A172 (cell line): ENCODE data around the gene MRPL53. TPM values are rescaled to one million over a fixed set of nuclear protein-coding genes. Genes with fewer than 3 reads are reported as not detected.

ENCODE experiments used
- DNase-seq: peaks from one replicate; pipeline ENCODE4 v3.0.0-alpha.2; 2015; ENCODE audit warnings: low spot score
- total RNA-seq: library from RNA; depleted of rRNA; stranded (reverse); fragments of >200 nt; shearing (Covaris generic); gene quantifications from 2 replicates; pipeline ENCODE4 v1.2.3, GENCODE V29; 2014; rRNA removed

Gene MRPL53
- total RNA-seq, 1 experiment from 2014 or later, result 30.2 TPM

GRCh38 chr2:74429487-74430451 lies 42.7 kb downstream of the MRPL53 start:
- no peak for DNase-seq

DNA sequence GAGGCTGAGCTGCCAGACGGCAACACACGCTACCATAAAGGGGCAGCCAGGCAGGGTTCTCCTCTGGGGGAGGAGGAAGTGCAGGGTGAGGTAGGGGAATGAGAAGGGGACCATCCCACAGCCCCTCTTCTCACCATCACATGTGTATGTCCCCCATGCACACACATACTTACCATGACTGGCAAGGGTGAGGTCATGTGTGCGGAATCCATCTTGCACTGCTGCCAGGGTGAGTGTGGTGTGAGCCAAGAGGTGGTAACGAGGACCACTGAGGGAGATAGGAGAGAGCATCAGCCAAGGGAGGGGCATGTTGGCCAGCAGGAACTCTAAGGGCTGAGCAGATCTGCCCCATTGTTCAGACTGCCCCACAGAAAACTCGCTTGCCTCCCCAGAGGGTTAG lies 43.8 kb downstream of the MRPL53 start:
- DNase-seq, result no peak

GRCh38 chr2:74427551-74427950 lies 44.9 kb downstream of the MRPL53 start:
- no peak for DNase-seq

DNA sequence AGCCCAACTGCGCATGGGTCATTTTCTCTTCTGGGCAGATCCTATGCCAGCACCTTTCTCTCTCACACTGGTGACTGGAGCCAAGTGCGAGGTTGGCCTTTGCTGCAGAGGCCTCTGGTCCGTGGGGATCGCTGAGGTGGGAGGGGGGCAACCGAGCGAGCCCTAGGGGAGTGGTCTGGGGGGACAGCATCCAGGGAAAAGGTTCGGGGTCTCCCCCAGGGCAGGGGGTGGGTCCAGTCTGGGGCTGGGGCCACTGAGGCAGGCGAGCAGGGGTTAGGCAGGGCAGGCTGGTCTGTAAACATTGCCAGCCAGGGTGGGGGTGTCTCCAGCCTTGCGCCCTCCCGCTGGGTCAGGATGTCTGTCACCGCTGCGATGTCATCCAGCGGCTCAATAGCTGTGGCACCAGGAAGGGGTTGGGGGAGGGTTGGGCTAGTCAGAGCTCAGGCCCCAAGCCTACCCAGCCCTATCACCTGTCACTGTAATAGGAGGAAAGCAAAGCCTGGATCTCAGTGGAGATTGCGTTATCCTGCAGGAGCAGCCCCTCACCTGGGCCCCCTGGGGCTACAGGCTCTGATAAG lies 46.2 kb downstream of the MRPL53 start:
- DNase-seq, result no peak

GRCh38 chr2:74425523-74425922 lies 47.0 kb downstream of the MRPL53 start:
- peak; percentile 65 for DNase-seq

DNA sequence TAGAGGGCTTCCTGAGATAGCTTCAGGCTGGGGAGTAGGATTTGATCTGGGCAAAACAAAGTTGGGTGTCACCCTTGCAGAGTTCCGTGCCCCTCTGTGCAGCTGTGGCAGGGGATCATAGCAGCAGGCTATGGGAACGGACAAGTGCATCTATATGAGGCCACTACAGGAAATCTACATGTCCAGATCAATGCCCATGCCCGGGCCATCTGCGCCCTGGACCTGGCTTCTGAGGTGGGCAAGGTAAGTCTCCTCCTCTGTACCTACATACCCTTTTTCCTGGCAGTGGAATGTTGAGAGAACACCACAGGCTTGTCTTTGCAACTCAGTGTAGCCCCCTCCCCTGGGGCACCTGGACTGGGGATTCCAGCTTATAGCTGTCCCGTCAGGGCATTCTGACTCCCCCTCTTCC lies 47.5 kb downstream of the MRPL53 start:
- no peak for DNase-seq

- DNase-seq, result no peak
Observed at GRCh38 chr2:74424139-74424992, 48.1 kb downstream of the MRPL53 start.

- no peak for DNase-seq
Observed at GRCh38 chr2:74423231-74424095, 49.0 kb downstream of the MRPL53 start.

Other genes with a start within 250 kb of the MRPL53 start
- 0.07 TPM in 1 of 2 replicates, not detected in the other for gene SLC4A5, start 129.3 kb downstream of the MRPL53 start, total RNA-seq
- 105 and 123 TPM in 2 replicates for gene DCTN1, start 92.4 kb downstream of the MRPL53 start, total RNA-seq
- 2.3 and 3.5 TPM in 2 replicates for gene C2orf81, start 51.1 kb downstream of the MRPL53 start, total RNA-seq
- 72.9 and 84.5 TPM in 2 replicates for gene WDR54, start 51.0 kb downstream of the MRPL53 start, total RNA-seq
- gene RTKN, start 30.7 kb downstream of the MRPL53 start, total RNA-seq, result 23.1 and 33.3 TPM in 2 replicates
- 5.9 and 7.9 TPM in 2 replicates for gene INO80B, start 17.6 kb downstream of the MRPL53 start, total RNA-seq
- gene WBP1, start 14.2 kb downstream of the MRPL53 start, total RNA-seq, result 49.0 and 52.3 TPM in 2 replicates
- gene MOGS, start 7.3 kb downstream of the MRPL53 start, total RNA-seq, result 66.6 and 71.4 TPM in 2 replicates
- 11.7 and 12.5 TPM in 2 replicates for gene CCDC142, start 10.3 kb upstream of the MRPL53 start, total RNA-seq
- 14.7 and 16.5 TPM in 2 replicates for gene TTC31, start 10.4 kb upstream of the MRPL53 start, total RNA-seq
- 0.45 TPM in 1 of 2 replicates, not detected in the other for gene LBX2, start 26.9 kb upstream of the MRPL53 start, total RNA-seq
- 33.9 and 67.3 TPM in 2 replicates for gene PCGF1, start 35.0 kb upstream of the MRPL53 start, total RNA-seq
- gene TLX2, start 41.8 kb upstream of the MRPL53 start, total RNA-seq, result 0.90 and 1.7 TPM in 2 replicates
- gene DQX1, start 53.6 kb upstream of the MRPL53 start, total RNA-seq, result 0.17 TPM in 1 of 2 replicates, not detected in the other
- 150 and 194 TPM in 2 replicates for gene AUP1, start 57.0 kb upstream of the MRPL53 start, total RNA-seq
- 58.0 and 70.3 TPM in 2 replicates for gene HTRA2, start 57.3 kb upstream of the MRPL53 start, total RNA-seq
- 3.2 TPM in 2 replicates for gene LOXL3, start 81.3 kb upstream of the MRPL53 start, total RNA-seq
- 17.3 and 24.8 TPM in 2 replicates for gene DOK1, start 82.0 kb upstream of the MRPL53 start, total RNA-seq
- not detected in 2 replicates for gene M1AP, start 175.7 kb upstream of the MRPL53 start, total RNA-seq
- gene SEMA4F, start 181.6 kb upstream of the MRPL53 start, total RNA-seq, result 14.6 and 39.2 TPM in 2 replicates